ENCODE data around the gene PXMP4. TPM values are rescaled to one million over a fixed set of nuclear protein-coding genes. Genes with fewer than 3 reads are reported as not detected.

Gene PXMP4
- total RNA-seq, 1 donor from 2014 or later, result 13.5 TPM

DNA sequence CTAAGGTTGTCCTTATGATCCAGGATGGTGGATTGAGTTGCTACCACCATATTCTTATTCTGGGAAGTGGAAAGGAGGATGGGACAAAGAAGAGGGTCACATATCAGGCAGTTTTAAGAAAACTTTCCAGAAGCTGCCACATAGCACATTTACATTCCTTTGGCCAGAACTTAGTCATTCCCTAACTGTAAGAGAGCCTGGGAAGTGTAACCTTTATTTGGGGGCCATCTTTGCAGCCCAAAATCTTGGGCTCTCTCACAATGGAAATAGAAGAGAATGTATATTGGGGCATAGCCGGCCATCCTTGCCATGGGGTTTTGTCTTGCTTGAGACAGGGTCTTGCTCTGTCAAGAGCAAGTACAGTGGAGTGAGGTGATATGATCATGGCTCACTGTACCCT lies 20.1 kb upstream of the PXMP4 start:
- Histone ChIP-seq H3K27ac (replicated peaks) (no peak overlapping the region), H3K27me3 (ENCODE audit: low read depth) (no peaks in the 10 kb centered on the region), H3K4me1 (no peaks in the 10 kb centered on the region), H3K9me3 (replicated peaks) (peaks cover 28% of the 10 kb centered on the region), H3K36me3 (peaks cover 21% of the 10 kb centered on the region), H3K4me3 (no peak overlapping the region)
- intact Hi-C loops (cut with micrococcal nuclease), result no loop called here
- no peak for DNase-seq
- no peak for TF ChIP-seq CTCF (IDR thresholded peaks at IDR 0.05; ENCODE audit: borderline replicate concordance)

GRCh38 chr20:33739493-33739892 lies 19.4 kb upstream of the PXMP4 start:
- Histone ChIP-seq H3K27ac (replicated peaks) (no peak overlapping the region), H3K27me3 (ENCODE audit: low read depth) (no peaks in the 10 kb centered on the region), H3K36me3 (peaks cover 16% of the 10 kb centered on the region), H3K9me3 (replicated peaks) (peaks cover 28% of the 10 kb centered on the region), H3K4me1 (peaks cover under 1% of the 10 kb centered on the region), H3K4me3 (no peak overlapping the region)
- intact Hi-C loops (cut with micrococcal nuclease), result no loop called here
- no peak for DNase-seq
- no peak for TF ChIP-seq CTCF (IDR thresholded peaks at IDR 0.05; ENCODE audit: borderline replicate concordance)

GRCh38 chr20:33736962-33737361 lies 16.9 kb upstream of the PXMP4 start:
- Histone ChIP-seq H3K27me3 (ENCODE audit: low read depth) (no peaks in the 10 kb centered on the region), H3K27ac (replicated peaks) (no peak overlapping the region), H3K4me1 (peaks cover 23% of the 10 kb centered on the region), H3K4me3 (no peak overlapping the region), H3K36me3 (peaks cover 16% of the 10 kb centered on the region), H3K9me3 (replicated peaks) (peaks cover 28% of the 10 kb centered on the region)
- TF ChIP-seq CTCF (IDR thresholded peaks at IDR 0.05; ENCODE audit: borderline replicate concordance), result no peak
- intact Hi-C loops (cut with micrococcal nuclease), result no loop called here
- no peak for DNase-seq

DNA sequence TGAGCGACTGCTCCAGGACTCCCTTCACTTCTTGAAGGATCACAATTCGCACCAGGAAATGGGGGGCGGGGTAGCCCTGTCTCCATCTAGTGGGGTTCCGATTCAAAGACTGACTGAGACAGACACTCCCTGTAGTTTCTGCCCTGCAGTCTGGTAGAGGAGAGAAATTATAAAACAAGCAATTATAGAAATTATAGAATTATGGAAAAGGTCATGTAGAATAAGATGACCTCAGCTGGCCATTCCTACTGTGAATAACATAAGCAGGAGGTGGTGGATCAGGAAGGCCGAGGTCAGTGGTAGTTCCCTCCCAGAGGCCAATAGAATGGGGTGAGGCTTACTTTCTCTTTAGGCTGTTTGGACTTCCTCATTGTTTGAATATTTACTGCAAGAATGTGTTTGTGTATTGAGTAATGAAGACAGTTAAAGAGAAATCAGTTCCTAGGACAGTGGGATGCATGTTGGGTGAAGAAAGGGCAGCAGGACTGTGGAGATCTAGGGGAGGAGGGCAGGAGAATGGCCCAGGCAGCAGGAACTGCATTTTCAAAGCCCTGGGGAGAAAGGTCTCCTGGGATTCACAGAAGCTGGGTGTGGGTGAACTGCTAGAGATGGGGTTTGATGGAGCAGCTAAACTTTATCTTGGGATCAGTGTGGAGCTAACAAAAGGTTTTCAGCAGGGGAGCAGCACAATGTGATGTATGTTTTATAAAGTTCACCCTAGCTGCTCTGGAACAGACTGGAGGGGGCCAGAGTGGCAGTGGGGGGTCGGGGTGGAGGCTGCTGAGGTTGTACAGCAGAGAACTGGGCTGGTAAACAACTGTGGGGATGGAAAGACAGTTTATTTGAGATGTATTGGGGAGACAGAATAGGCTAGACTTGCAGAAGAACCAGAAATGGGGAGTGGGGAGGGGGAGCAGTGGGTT lies 13.8 kb upstream of the PXMP4 start:
- Histone ChIP-seq H3K36me3 (peaks cover 16% of the 10 kb centered on the region), H3K4me1 (peaks cover 30% of the 10 kb centered on the region), H3K27me3 (ENCODE audit: low read depth) (no peaks in the 10 kb centered on the region), H3K4me3 (peak overlapping the region; percentile 68), H3K9me3 (replicated peaks) (peaks cover 28% of the 10 kb centered on the region), H3K27ac (replicated peaks) (peak overlapping the region; percentile 94)
- peak; percentile 29 for DNase-seq
- no peak for TF ChIP-seq CTCF (IDR thresholded peaks at IDR 0.05; ENCODE audit: borderline replicate concordance)
- intact Hi-C loops (cut with micrococcal nuclease), result no loop called here

- peaks cover 14% of the 10 kb centered on the region for H3K36me3 ChIP-seq
- peaks cover 30% of the 10 kb centered on the region for H3K4me1 ChIP-seq
- H3K9me3 ChIP-seq (replicated peaks), result peaks cover 19% of the 10 kb centered on the region
- peak; percentile 89 for DNase-seq
- H3K4me3 ChIP-seq, result peak overlapping the region; percentile 68
- peak overlapping the region; percentile 94 for H3K27ac ChIP-seq (replicated peaks)
- TF ChIP-seq CTCF (IDR thresholded peaks at IDR 0.05; ENCODE audit: borderline replicate concordance), result no peak
- intact Hi-C loops (cut with micrococcal nuclease), result no loop called here
- H3K27me3 ChIP-seq (ENCODE audit: low read depth), result no peaks in the 10 kb centered on the region
Observed at GRCh38 chr20:33732166-33732970, 12.3 kb upstream of the PXMP4 start.

All from left ventricle myocardium inferior (tissue), 1 donor.